H1 (cell line): ENCODE results near the gene WHAMM. TPM values are rescaled to one million over a fixed set of nuclear protein-coding genes. Genes with fewer than 3 reads are reported as not detected.

Experiments used
- CEBPB ChIP-seq: IDR thresholded peaks from 2 replicates; pipeline ENCODE4 v1.6.1; 2012; ENCODE audit warnings: low read depth, low read length
- KDM4A ChIP-seq: IDR thresholded peaks from one replicate; pipeline ENCODE4 v1.7.1; 2012; ENCODE audit warnings: low read depth, mild to moderate bottlenecking, moderate library complexity, low read length, inconsistent platforms; ENCODE audit not compliant: severe bottlenecking
- RNF2 ChIP-seq: fragments of 200-900, 300-1000 bp; sonication (generic); IDR thresholded peaks from 2 replicates; pipeline ENCODE4 v1.7.1; 2016; ENCODE audit warnings: borderline replicate concordance, low read depth, mild to moderate bottlenecking, antibody characterized with exemption, low read length; ENCODE audit not compliant: poor library complexity, severe bottlenecking; ENCODE audit errors: missing control alignments
- RXRA ChIP-seq: IDR thresholded peaks from 2 replicates; pipeline ENCODE4 v1.6.1; 2011; ENCODE audit warnings: low read depth, mild to moderate bottlenecking, low read length, moderate library complexity; ENCODE audit not compliant: insufficient read depth
- YY1 ChIP-seq: IDR thresholded peaks from 2 replicates; pipeline ENCODE4 v1.6.1; 2011; ENCODE audit warnings: low read depth, mild to moderate bottlenecking, low read length
- polyA plus RNA-seq, 7 experiments: library from polyadenylated mRNA; depleted of rRNA in 3 of 7; stranded (reverse) in 5 of 7; unstranded in 2 of 7; fragments of >200 nt in 5 of 7; fragments of 200-250 nt in 2 of 7; gene quantifications; 1 replicate in 5 of 7; 2 replicates in 1 of 7; 4 replicates in 1 of 7; pipeline versions ENCODE4 v1.2.1 to v1.2.3, GENCODE V29; 2011 to 2013; ENCODE audit warnings: missing spikeins in 2 of 7, mixed read lengths in 2 of 7
- total RNA-seq: library from RNA; stranded (reverse); fragmentation: NEBNext Ultra II Directional; extraction: Animal tissue kit (Norgen Biotek cat#: 25700); gene quantifications from 2 replicates; pipeline ENCODE4 v1.2.1, GENCODE V29; 2021

Gene WHAMM
- total and polyA plus RNA-seq, 2 of the 8 experiments (the other 6 are each of a cell fraction or from before 2014, with no cell fraction given): 1.1 to 3.3 TPM

DNA sequence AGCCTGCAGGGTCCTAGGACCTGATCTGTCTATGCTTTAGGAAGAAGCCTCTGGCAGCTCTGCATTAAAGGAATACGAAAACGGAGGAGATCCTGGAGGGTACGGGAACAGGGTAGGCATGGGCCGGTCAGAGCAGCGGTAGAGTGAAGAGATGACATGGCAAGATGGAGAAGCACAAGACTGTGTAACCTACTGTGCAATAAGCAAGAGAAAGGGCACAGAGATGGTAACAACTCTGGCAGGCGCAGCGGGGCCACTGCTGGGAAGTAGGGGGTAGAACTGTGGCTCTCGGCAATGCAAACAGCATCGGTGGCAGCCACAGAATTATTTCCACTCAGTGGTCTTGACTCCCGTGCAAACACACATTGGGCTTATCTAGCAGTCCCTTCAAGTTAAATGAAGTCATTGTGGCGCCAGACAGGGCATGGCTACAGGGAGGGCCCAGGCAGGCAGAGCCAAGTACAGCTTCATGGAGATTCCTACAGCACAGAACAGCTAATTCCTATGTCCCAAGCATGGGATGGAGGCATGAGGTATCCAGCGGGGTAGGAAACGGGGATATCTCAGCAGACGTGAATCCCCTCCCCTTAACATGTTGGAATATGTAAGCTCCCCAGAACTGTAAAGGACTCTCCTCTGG lies 28.8 kb downstream of the WHAMM start (continued):
- TF ChIP-seq YY1 (no peak), CEBPB (no peak), KDM4A (no peak), RXRA (no peak), RNF2 (no peak)
